ENCODE results near the gene TRAM2. TPM values are rescaled to one million over a fixed set of nuclear protein-coding genes. Genes with fewer than 3 reads are reported as not detected.

The TRAM2 gene
- total and polyA plus RNA-seq, 10 of the 15 experiments (the other 5 are each of a cell fraction or from before 2014, with no cell fraction given), result 2.5 to 15.0 (median 11.0) TPM

- Histone ChIP-seq H3K27ac (ENCODE audit: control insufficient read depth, insufficient read depth) (no peak overlapping the region), H3K79me2 (ENCODE audit: control insufficient read depth, insufficient read depth, low read length) (no peaks in the 10 kb centered on the region), H3K4me2 (ENCODE audit: control insufficient read depth, insufficient read depth) (no peak overlapping the region), H3K4me3 (no peak overlapping the region), H2AFZ (ENCODE audit: control insufficient read depth, low read depth, low read length) (no peak overlapping the region), H3K9ac (ENCODE audit: control insufficient read depth, insufficient read depth, low read length) (no peak overlapping the region), H4K20me1 (ENCODE audit: control insufficient read depth, insufficient read depth) (no peaks in the 10 kb centered on the region; the same call in 1 of the 2 replicates), H3K9me3 (replicated peaks; ENCODE audit: control insufficient read depth, insufficient read depth, low read length) (no peaks in the 10 kb centered on the region), H3K4me1 (ENCODE audit: control insufficient read depth, insufficient read depth, low read length) (no peaks in the 10 kb centered on the region; the same call in 1 of the 2 replicates), H3K27me3 (replicated peaks in 1 of 2; ENCODE audit: control insufficient read depth in 2 of 2, insufficient read depth in 2 of 2, low read length in 1 of 2) (no peaks in the 10 kb centered on the region), H3K36me3 (ENCODE audit: control insufficient read depth in 2 of 2, insufficient read depth in 2 of 2, low read length in 1 of 2) (peaks cover 6 to 15% of the 10 kb centered on the region in 2 experiments; a peak in 3 of 4 replicates)
- in situ Hi-C loops (cut with MboI), result no loop called here
- no TSS peak for BruUV-seq (replicated peaks)
- intact Hi-C loops (cut with micrococcal nuclease; ENCODE audit: unreplicated experiment), result no loop called here
- ChIA-PET SMC1A (ENCODE audit: uncharacterized antibody, unreplicated experiment) (interaction anchor here (1.0 to 1.7 kb wide), 5 partner anchors 11 to 89 kb away, joined by 3 to 5 read pairs (median 3); no protein-coding TSS in a partner anchor), RAD21 (ENCODE audit: unreplicated experiment) (interaction anchor here (0.6 to 1.8 kb wide), 4 partner anchors 86 to 90 kb away, joined by 3 to 11 read pairs (median 6); partner anchors contain the start of gene EFHC1), CTCF (interaction anchor here (0.7 to 1.8 kb wide), 7 partner anchors 30 to 198 kb away, joined by 3 to 21 read pairs (median 4); partner anchors contain the start of gene EFHC1), POLR2A (no interaction called here)
- 89% methylated on average over 16 of the region's 16 CpGs for WGBS (ENCODE audit: insufficient coverage, insufficient replicate concordance, low lambda C conversion rate, missing lambda C conversion rate)
- FAIRE-seq (no peak), ATAC-seq (peak; percentile 63), DNase-seq (ENCODE audit: low read depth, low spot score) (no peak)
- TF ChIP-seq BRCA1 (IDR thresholded peaks at IDR 0.05; ENCODE audit: low read depth, low read length) (no peak), CREB1 (IDR thresholded peaks at IDR 0.05; ENCODE audit: low read depth) (no peak), EGR1 (IDR thresholded peaks at IDR 0.05; ENCODE audit: borderline replicate concordance in 1 of 2, low read depth in 2 of 2, low read length in 2 of 2) (no peak), HDGF (IDR thresholded peaks at IDR 0.05) (no peak), IRF4 (IDR thresholded peaks at IDR 0.05; ENCODE audit: low read depth, low read length) (no peak), SP1 (IDR thresholded peaks at IDR 0.05; ENCODE audit: low read depth, low read length) (no peak), TBL1XR1 (IDR thresholded peaks at IDR 0.05; ENCODE audit: low read depth, low read length) (no peak), TARDBP (IDR thresholded peaks at IDR 0.05; ENCODE audit: borderline replicate concordance) (no peak), MTA3 (IDR thresholded peaks at IDR 0.05; ENCODE audit: borderline replicate concordance, low read length) (no peak), SRF (IDR thresholded peaks at IDR 0.05; ENCODE audit: low read depth in 2 of 2, low read length in 2 of 2) (no peak), HDAC6 (IDR thresholded peaks at IDR 0.05; ENCODE audit: unreplicated experiment) (no peak), RAD21 (IDR thresholded peaks at IDR 0.05; ENCODE audit: insufficient read depth, low read depth, low read length) (peak; percentile 64), EED (IDR thresholded peaks at IDR 0.05; ENCODE audit: low read depth) (no peak), ZNF592 (IDR thresholded peaks at IDR 0.05) (no peak), HCFC1 (IDR thresholded peaks at IDR 0.05; ENCODE audit: low read length) (no peak), ELK1 (IDR thresholded peaks at IDR 0.05; ENCODE audit: low read depth, low read length) (no peak), MTA2 (IDR thresholded peaks at IDR 0.05; ENCODE audit: low read depth) (no peak), BMI1 (IDR thresholded peaks at IDR 0.05; ENCODE audit: borderline replicate concordance) (no peak), SMARCA5 (IDR thresholded peaks at IDR 0.05) (no peak), ZNF207 (IDR thresholded peaks at IDR 0.05; ENCODE audit: borderline replicate concordance) (no peak), KLF5 (IDR thresholded peaks at IDR 0.05; ENCODE audit: partially characterized antibody) (no peak), SMC3 (IDR thresholded peaks at IDR 0.05; ENCODE audit: borderline replicate concordance, low read length) (peak; percentile 50)
These were observed 71.0 kb downstream of the TRAM2 start for GRCh38 chr6:52505726-52506409.
